ENCODE results near the gene ZBTB22. TPM values are rescaled to one million over a fixed set of nuclear protein-coding genes. Genes with fewer than 3 reads are reported as not detected.
"Not testable (repeated sequence)": the region's sequence is repeated elsewhere in the genome, so short reads cannot be mapped to it uniquely, and the experiment has no call there.

Gene ZBTB22, protein sequence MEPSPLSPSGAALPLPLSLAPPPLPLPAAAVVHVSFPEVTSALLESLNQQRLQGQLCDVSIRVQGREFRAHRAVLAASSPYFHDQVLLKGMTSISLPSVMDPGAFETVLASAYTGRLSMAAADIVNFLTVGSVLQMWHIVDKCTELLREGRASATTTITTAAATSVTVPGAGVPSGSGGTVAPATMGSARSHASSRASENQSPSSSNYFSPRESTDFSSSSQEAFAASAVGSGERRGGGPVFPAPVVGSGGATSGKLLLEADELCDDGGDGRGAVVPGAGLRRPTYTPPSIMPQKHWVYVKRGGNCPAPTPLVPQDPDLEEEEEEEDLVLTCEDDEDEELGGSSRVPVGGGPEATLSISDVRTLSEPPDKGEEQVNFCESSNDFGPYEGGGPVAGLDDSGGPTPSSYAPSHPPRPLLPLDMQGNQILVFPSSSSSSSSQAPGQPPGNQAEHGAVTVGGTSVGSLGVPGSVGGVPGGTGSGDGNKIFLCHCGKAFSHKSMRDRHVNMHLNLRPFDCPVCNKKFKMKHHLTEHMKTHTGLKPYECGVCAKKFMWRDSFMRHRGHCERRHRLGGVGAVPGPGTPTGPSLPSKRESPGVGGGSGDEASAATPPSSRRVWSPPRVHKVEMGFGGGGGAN
- total RNA-seq: 8.2 and 13.5 TPM in 2 replicates

- peak within 1 kb of the TSS; percentile 61 for H3K4me3 ChIP-seq (ENCODE audit: low read depth, low read length)
- no peak for TF ChIP-seq CTCF (conservative IDR thresholded peaks at IDR 0.05; ENCODE audit: low read depth, low read length)
- peak; percentile 97 for DNase-seq (ENCODE audit: low read depth)
These were observed at the start of gene ZBTB22 for GRCh38 chr6:33317669-33318425. ZBTB22 (minus strand) TSS chr6:33317744; CDS start chr6:33316916, 828 bp downstream.

DNA sequence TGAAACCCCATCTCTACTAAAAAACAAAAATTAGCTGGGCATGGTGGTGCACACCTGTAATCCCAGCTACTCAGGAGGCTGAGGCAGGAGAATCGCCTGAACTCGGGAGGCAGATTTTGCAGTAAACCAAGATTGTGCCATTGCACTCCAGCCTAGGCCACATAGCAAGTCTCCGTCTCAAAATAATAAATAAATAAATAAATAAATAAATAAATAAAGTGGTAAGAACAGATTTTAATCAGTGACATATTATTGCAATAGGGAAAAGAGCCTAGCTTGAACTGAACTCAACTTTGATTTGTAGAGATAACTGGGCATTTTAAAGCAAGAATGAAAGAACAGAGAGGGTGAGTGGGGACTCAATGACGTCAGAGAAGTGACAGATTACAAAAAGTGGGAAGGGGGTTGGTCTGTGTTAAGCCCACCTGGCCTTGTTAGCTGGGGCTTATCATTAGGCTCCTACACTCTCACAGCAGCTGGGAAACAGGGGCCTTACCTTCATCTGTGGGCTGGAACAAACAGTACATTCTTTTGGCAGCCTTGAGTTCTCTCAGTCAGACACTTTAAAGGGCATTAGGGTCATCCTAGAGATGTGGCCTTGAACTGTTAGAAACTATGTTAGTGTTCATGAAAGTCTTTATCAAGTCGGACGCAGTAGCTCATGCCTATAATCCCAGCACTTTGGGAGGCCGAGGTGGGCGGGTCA, 49.6 kb upstream of the ZBTB22 start:
- no peak overlapping the region for H3K4me3 ChIP-seq (ENCODE audit: low read depth, low read length)
- DNase-seq (ENCODE audit: low read depth): no peak
- no peak for TF ChIP-seq CTCF (conservative IDR thresholded peaks at IDR 0.05; ENCODE audit: low read depth, low read length)

DNA sequence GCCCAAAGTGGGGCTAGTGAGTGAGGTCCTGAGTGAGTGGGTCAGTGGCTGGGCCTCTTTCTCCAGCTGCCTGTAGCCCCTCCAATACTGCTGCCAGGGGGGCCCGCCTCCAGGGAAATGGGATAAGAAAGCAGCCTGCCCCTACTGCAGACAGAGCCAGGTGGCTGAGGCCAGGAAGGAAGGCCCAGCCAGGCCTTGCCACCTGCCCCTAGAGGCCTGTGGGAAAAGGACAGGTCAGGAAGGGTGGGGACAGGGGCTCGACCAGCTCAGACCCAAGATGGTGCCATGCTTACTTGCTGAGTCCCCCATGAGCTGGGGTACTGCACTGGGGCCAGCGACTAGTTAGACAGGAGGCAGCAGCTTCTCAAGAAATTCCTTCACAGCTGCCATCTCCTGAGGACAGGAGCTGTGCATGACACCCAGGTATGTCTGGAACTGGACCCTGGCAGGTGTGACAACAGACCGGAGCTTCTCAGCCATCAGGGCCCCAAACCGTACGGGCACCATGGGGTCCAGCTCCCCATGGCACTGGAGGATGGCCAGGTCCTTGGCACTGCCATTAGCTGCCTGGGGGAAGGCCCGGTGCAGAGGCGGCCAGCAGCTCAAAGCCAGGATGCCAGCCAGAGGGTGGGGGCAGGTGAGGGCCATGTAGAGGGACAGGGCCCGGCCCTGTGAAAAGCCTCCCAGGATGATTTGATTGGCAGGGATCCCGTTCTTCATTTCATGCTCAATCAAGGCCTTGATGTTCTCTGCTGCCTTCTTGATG, 47.8 kb upstream of the ZBTB22 start:
- peak; percentile 2 for TF ChIP-seq CTCF (conservative IDR thresholded peaks at IDR 0.05; ENCODE audit: low read depth, low read length)
- DNase-seq (ENCODE audit: low read depth); H3K4me3 ChIP-seq (ENCODE audit: low read depth, low read length): not testable (repeated sequence)

DNA sequence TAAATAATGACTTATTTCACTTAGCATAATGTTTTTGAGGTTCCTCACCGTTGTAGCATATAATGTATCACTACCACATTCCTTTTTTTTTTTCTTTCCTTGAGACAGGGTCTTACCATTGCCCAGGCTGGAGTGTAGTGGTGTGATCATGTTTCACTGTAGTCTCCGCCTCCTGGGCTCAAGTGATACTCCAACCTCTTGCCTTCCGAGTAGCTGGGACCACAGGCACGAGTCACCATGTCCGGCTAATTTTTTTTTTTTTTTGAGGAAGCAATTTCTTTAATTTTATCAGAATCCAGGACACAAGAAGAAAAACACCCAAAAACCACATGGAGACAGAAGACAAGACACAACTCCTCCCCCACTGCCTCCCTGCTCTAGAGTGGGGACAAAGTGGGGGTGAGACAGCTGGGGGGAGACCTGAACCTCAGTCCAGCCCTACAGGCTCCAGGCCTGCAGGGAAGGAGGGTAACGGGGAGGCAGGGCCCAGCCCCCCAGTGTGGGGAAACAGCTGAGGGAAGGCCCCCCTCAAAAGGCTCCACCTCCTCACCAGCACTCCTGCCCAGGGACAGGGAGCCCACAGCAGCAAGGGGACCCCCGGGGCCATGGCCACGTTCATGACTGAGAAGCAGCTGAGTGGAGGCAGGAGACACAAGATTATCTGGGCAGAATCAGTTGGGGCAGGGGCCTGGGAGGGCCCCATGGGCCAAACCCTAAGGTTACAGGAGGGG, 47.1 kb upstream of the ZBTB22 start:
- not testable (repeated sequence) for DNase-seq (ENCODE audit: low read depth); H3K4me3 ChIP-seq (ENCODE audit: low read depth, low read length)

DNA sequence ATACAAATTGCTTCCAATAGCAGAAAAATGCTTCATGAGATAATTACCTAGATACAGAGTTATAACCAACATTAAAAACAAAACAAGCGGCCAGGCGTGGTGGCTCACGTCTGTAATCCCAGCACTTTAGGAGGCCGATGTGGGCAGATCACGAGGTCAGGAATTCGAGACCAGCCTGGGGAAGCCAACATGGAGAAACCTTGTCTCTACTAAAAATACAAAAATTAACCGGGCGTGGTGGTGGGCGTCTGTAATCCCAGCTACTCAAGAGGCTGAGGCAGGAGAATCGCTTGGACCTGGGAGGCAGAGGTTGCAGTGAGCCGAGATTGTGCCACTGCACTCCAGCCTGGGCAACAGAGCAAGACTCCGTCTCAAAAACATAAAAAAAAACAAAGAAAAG, 45.9 kb upstream of the ZBTB22 start:
- DNase-seq (ENCODE audit: low read depth); H3K4me3 ChIP-seq (ENCODE audit: low read depth, low read length): not testable (repeated sequence)

GRCh38 chr6:33359331-33359730, 41.8 kb upstream of the ZBTB22 start:
- no peak for DNase-seq (ENCODE audit: low read depth)

DNA sequence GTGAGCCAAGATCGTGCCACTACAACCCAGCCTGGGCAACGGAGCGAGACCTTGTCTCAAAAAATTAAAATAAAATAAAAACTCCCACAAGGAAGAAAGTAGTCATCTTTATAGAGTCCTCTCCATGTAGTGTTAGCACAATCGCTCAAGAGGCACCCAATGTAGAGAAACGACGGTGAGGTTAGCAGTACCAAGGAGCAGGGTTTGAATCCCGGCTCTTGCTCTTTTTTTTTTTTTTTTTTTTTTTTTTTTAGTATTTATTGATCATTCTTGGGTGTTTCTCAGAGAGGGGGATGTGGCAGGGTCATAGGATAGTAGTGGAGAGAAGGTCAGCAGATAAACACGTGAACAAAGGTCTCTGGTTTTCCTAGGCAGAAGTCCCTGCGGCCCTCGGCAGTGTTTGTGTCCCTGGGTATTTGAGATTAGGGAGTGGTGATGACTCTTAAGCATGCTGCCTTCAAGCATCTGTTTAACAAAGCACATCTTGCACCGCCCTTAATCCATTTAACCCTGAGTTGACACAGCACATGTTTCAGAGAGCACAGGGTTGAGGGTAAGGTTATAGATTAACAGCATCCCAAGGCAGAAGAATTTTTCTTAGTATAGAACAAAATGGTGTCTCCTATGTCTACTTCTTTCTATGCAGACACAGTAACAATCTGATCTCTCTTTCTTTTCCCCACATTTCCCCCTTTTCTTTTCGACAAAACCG, 39.8 kb upstream of the ZBTB22 start:
- H3K4me3 ChIP-seq (ENCODE audit: low read depth, low read length); DNase-seq (ENCODE audit: low read depth): not testable (repeated sequence)

More at GRCh38 chr6:33359331-33359730, 41.8 kb upstream of the ZBTB22 start:
- H3K4me3 ChIP-seq (ENCODE audit: low read depth, low read length): no peak overlapping the region
- no peak for TF ChIP-seq CTCF (conservative IDR thresholded peaks at IDR 0.05; ENCODE audit: low read depth, low read length)
